Suprapubic skin (tissue), 4 donors: Measurements from ENCODE around the gene RAPGEF3.

Experiments
- CTCF ChIP-seq, 2 donors: fragments of 200-600 bp in 1 of 2; fragments of 450-650 bp in 1 of 2; sonication (generic) in 1 of 2; IDR thresholded peaks; one replicate each; pipeline ENCODE4 v1.5.1; 2016 to 2019; ENCODE audit warnings: antibody characterized with exemption in 2 of 2, mild to moderate bottlenecking in 1 of 2, moderate library complexity in 1 of 2
- EP300 ChIP-seq: sonication (generic); formaldehyde crosslinking; IDR thresholded peaks from one replicate; pipeline ENCODE4 v1.6.1; 2017; ENCODE audit warnings: antibody characterized with exemption
- POLR2A ChIP-seq, 2 donors: fragments of 450-650 bp; IDR thresholded peaks; one replicate each; pipeline ENCODE4 v1.6.1; 2017; ENCODE audit warnings: antibody characterized with exemption in 2 of 2, mild to moderate bottlenecking in 2 of 2, moderate library complexity in 2 of 2
- POLR2AphosphoS5 ChIP-seq, 3 donors: sonication (generic); formaldehyde crosslinking; IDR thresholded peaks; one replicate each; pipeline ENCODE4 v1.6.1; 2017; ENCODE audit warnings: antibody characterized with exemption in 3 of 3

- no peak for TF ChIP-seq POLR2A (IDR thresholded peaks at IDR 0.05)
- TF ChIP-seq CTCF (IDR thresholded peaks at IDR 0.05): no peak
- TF ChIP-seq POLR2AphosphoS5 (IDR thresholded peaks at IDR 0.05): no peak
- no peak for TF ChIP-seq EP300
Measured at GRCh38 chr12:47808050-47808449, 49.4 kb upstream of the RAPGEF3 start.
